Peyer's patch (tissue), 4 donors: ENCODE results near the gene ATP5PD.

Experiments used
- POLR2A ChIP-seq, 2 donors: fragments of 450-650 bp; IDR thresholded peaks; one replicate each; pipeline ENCODE4 v1.5.1; 2017; ENCODE audit warnings: antibody characterized with exemption in 2 of 2, mild to moderate bottlenecking in 2 of 2, moderate library complexity in 2 of 2
- TF ChIP-seq, protein P1 (sequence below), 6 experiments: fragments of 450-650 bp in 4 of 6; fragments of 200-600 bp in 2 of 6; sonication (generic) in 1 of 6; IDR thresholded peaks; one replicate each; pipeline ENCODE4 v1.5.1; 2017 to 2019; ENCODE audit warnings: antibody characterized with exemption in 6 of 6, mild to moderate bottlenecking in 3 of 6, moderate library complexity in 1 of 6

GRCh38 chr17:75061055-75061438 is 14.3 kb upstream of the ATP5PD start:
- TF ChIP-seq, protein P1, sequence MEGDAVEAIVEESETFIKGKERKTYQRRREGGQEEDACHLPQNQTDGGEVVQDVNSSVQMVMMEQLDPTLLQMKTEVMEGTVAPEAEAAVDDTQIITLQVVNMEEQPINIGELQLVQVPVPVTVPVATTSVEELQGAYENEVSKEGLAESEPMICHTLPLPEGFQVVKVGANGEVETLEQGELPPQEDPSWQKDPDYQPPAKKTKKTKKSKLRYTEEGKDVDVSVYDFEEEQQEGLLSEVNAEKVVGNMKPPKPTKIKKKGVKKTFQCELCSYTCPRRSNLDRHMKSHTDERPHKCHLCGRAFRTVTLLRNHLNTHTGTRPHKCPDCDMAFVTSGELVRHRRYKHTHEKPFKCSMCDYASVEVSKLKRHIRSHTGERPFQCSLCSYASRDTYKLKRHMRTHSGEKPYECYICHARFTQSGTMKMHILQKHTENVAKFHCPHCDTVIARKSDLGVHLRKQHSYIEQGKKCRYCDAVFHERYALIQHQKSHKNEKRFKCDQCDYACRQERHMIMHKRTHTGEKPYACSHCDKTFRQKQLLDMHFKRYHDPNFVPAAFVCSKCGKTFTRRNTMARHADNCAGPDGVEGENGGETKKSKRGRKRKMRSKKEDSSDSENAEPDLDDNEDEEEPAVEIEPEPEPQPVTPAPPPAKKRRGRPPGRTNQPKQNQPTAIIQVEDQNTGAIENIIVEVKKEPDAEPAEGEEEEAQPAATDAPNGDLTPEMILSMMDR (IDR thresholded peaks at IDR 0.05): no peak
- TF ChIP-seq POLR2A (IDR thresholded peaks at IDR 0.05): no peak
